GM21381 (cell line): ENCODE results near the gene WNK2.
"Not testable (repeated sequence)": the region's sequence is repeated elsewhere in the genome, so short reads cannot be mapped to it uniquely, and the experiment has no call there.

ENCODE experiments used
- ATAC-seq: cut with Tn5 transposase; IDR thresholded peaks from one replicate; pipeline ENCODE4 v1.9.1; 2021; ENCODE audit warnings: mild to moderate bottlenecking, moderate library complexity; ENCODE audit not compliant: unreplicated experiment

Gene WNK2

GRCh38 chr9:93323446-93323954 is 139.6 kb downstream of the WNK2 start:
- ATAC-seq = not testable (repeated sequence)

GRCh38 chr9:93324191-93324834 is 140.4 kb downstream of the WNK2 start:
- no peak for ATAC-seq

DNA sequence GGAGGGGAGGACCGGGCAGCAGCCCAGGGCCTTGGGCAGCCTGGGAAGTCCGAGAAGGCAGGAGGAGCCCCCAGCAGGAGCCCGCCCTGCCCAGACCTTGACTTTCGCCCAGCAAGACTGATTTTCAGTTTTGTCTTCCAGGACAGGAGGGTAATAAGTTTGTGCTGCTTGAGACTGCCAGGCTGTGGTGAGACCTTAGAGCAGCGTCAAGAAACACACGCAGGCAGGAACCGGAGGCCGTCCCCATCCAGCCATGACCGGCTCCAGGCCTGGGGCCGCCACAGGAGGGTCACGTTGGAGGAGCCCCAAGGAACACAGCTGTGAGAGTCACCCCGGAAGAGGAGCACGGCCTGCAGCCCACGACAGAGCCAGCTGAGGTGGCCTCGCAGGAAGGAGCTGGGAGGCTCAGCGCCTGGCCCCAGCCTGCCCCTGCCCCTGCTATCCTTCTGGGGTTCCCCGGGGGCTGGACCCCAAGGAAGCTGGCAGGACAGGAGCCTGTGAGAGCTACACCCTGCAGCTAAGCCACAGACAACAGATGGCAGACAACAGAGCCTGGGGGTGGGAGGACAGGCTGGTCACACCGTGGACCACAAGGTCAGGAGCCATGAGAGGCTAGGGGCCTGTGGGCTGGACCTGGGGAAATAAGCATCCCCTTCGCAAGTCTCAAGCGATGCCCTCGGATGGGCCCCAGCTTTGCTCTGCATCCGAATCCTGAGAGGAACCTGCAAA is 141.5 kb downstream of the WNK2 start:
- ATAC-seq = no peak

DNA sequence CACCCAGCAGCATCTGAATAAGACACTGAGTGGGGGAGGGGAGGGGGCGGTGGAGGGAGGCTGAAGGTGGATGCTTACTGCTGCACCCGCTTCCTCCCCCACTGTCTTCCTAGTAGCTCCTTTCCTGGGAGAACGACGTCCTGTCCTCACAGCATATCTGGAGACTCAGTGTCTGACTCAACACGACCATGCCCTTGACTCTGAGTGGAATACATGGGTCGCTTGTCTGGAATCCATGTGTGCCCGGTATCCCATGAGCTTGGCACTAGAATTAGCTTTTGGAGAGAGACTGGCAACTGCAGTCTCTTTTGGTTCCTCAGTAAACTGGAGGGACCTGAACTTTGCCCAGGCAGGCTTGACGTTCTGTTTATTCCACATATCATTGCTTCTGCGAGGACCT is 142.1 kb downstream of the WNK2 start:
- no peak for ATAC-seq

DNA sequence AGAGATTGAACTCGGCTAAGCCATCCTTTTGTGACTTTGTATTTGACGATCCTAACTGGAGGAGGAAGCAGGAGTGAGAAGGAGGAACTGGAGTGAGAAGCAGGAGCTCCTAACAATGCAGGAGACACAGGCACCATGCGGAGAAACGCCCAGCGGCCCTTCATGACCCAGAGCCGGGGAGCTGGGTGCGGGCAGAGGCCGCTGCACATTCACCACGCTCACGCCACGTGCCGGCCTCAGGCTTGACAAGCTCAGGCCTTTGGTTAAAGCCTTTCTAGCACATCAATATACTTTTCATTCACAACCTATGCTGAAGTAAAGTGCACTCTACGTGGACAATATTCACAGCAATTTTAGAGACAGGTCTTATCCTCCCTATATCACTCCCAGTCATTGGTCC is 142.7 kb downstream of the WNK2 start:
- ATAC-seq = no peak

GRCh38 chr9:93329629-93330280 is 145.8 kb downstream of the WNK2 start:
- no peak for ATAC-seq

- ATAC-seq = no peak
Measured at GRCh38 chr9:93332317-93332716, 148.4 kb downstream of the WNK2 start.

DNA sequence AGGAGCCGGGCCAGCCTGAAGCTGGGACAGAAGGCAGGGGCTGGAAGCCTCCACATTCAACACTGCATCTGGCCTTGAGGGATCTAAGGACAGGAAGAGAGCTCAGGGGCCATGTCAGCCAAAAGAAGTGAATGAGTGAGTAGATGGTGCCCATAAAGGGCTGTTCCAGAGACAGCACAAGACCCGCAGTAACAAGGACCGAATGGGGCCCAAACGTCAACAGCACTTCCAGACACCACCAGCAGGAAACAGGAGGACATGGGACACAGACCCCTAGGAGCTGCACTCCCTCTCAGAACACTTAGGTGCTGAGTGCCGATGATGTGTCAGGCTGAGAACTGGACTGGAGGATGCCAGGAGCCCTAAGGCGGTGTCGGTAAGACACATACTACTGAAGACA is 152.8 kb downstream of the WNK2 start:
- ATAC-seq = no peak

DNA sequence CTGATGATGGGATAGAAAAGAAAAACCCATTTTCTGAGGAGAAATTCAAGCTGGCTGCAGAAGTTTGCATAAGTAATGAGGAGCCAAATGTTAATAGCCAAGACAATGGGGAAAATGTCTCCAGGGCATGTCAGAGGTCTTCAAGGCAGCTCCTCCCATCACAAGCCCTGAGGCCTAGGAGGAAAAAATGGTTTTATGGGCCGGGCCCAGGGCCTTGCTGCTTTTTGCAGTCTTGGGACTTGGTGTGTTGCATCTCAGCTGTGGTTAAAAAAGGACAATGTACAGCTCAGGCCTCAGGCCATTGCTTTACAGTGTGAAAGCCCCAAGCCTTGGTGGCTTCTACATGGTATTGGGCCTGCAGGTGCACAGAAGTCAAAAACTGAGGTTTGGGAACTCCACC is 154.3 kb downstream of the WNK2 start:
- not testable (repeated sequence) for ATAC-seq

GRCh38 chr9:93340091-93340490 is 156.2 kb downstream of the WNK2 start:
- ATAC-seq = no peak

- not testable (repeated sequence) for ATAC-seq
Measured at GRCh38 chr9:93341820-93342219, 157.9 kb downstream of the WNK2 start.

- ATAC-seq = not testable (repeated sequence)
Measured at GRCh38 chr9:93342428-93342827, 158.5 kb downstream of the WNK2 start.

DNA sequence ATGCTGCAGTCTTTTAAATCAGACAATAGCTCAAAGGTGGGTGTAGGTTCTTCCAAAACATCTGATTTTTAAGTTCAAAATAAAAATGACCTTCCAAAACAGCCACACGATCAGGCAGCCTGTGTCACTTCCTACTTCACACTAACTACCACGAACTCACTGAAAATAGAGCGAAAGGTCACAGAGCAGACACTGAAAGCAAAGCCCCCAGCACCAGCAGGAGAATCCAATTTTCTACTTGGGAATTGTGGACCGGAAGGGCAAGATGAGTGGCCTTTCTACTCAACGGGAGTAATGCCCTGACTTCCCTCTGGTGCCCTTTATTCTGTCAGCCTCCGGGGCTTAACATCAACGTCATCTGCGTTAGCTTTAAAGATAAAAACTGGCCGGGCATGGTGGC is 159.7 kb downstream of the WNK2 start:
- ATAC-seq = no peak

- ATAC-seq = no peak
Measured at GRCh38 chr9:93345643-93346230, 161.8 kb downstream of the WNK2 start.

DNA sequence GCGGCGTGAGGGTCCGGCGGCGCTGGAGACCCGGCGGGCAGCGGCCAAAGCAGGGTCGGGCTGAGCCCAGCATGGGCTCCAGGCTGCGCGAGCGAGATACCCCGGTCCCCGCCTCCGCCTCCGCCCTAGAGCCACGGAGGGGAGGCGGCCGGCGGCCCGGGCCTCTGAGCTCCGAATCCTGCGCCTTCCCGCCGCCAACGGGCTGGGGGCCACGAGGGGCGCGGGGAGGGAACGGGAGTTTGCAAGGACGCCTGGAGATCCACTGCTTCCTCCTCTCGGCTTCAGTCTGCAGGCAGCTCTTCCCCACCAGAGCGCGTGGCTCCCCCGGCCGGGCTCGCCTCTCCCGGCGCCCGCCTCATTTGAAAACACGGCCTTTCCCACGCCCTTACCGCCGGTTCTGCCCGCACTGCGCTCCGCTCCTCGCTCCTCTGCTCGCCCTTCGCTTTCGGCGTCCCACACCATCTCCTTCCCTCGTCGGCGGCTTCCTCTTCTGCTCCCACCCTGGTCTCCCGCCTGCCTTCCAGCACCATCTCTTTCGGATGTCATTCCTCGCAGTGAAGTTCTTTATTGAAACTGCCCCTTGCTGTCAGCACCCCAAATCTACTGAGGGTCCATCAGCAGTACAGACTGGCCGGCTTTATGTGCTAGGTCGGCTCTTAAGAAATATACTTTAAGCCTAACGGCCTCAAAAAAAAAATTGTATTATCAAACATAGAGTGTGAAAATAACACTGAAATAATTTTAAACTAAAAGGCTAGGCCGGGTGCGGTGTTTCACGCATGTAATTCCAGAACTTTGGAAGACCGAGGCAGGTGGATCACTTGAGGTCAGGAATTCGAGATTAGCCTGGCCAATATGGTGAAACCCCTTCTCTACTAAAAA is 162.5 kb downstream of the WNK2 start:
- no peak for ATAC-seq

DNA sequence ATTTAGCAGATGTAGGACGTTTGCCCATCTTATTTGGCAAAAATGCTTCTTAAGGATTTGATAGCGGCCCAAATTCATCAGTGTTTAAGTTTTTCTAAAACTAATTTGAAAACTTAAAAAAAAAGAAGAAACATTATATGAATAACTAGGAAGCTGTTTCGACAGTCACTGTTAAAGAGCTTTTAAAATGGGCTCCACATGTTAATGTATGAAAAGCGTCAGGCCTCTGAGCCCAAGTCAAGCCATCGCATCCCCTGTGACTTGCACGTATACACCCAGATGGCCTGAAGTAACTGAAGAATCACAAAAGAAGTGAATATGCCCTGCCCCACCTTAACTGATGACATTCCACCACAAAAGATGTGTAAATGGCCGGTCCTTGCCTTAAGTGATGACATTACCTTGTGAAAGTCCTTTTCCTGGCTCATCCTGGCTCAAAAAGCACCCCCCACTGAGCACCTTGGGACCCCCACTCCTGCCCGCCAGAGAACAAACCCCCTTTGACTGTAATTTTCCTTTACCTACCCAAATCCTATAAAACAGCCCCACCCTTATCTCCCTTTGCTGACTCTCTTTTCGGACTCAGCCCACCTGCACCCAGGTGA is 163.5 kb downstream of the WNK2 start:
- not testable (repeated sequence) for ATAC-seq

- ATAC-seq = not testable (repeated sequence)
Measured at GRCh38 chr9:93353413-93354310, 169.7 kb downstream of the WNK2 start.

DNA sequence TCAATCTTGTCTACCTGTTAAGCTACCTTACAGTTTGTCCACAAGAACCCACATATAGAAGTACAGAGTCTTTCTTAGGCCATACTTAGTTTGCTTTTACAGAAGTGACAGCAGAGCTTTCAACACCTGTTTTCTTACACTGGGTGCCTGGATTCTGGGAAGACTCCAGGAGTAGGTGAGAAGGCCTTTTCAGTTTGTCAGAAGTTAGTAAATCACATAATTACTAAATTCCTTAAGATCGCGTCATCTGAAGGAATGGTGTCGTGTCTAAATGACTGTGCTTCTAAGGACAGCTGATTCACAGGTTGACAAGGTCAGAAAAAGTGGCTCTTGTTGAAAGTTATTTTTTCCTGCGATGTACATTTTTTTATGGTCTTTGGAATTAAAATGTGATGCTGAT is 170.5 kb downstream of the WNK2 start:
- no peak for ATAC-seq

DNA sequence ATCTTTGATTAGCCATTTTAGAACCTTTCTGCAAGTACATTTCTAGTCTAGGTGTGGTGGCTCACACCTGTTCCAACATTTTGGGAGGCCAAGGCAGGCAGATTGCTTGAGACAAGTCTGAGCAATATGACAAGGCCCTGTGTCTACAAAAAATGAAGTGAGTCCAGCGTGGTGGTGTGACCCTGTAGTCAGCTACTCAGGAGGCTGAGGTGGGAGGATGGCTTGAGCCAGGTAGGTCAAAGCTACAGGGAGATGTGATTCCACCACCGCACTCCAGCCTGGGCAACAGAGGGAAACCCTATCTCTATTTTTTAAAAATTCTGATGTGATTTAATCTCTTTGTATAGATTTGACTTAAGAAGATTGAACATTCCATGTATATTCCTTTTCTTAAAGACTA is 171.9 kb downstream of the WNK2 start:
- no peak for ATAC-seq
